ENCODE results near the gene GPSM1. TPM values are rescaled to one million over a fixed set of nuclear protein-coding genes. Genes with fewer than 3 reads are reported as not detected.
A peak's percentile ranks its signal among the peaks of the same experiment; 100 is the strongest.
"Not testable (repeated sequence)": the region's sequence is repeated elsewhere in the genome, so short reads cannot be mapped to it uniquely, and the experiment has no call there.

GPSM1 gene
- polyA plus RNA-seq, 5 donors, result 35.9 to 84.2 (median 56.6) TPM

- DNase-seq, result peak; percentile 75 to 80
These were observed 15.1 kb downstream of the GPSM1 start for GRCh38 chr9:136342181-136343120.

- no peak for DNase-seq
These were observed 16.0 kb downstream of the GPSM1 start for GRCh38 chr9:136343121-136343883.

- no peak for DNase-seq
These were observed 16.5 kb downstream of the GPSM1 start for GRCh38 chr9:136343884-136344269.

GRCh38 chr9:136344544-136345280 lies 17.4 kb downstream of the GPSM1 start:
- DNase-seq, result no peak

- DNase-seq, result no peak
These were observed 18.2 kb downstream of the GPSM1 start for GRCh38 chr9:136345281-136346156.

GRCh38 chr9:136346157-136346481 lies 18.8 kb downstream of the GPSM1 start:
- no peak for DNase-seq

- DNase-seq, result no peak
These were observed 19.7 kb downstream of the GPSM1 start for GRCh38 chr9:136346927-136347465.

- DNase-seq, result no peak
These were observed 20.3 kb downstream of the GPSM1 start for GRCh38 chr9:136347472-136348256.

GRCh38 chr9:136348691-136349090 lies 21.4 kb downstream of the GPSM1 start:
- DNase-seq, result no peak

- DNase-seq, result no peak
These were observed 22.2 kb downstream of the GPSM1 start for GRCh38 chr9:136349546-136349945.

GRCh38 chr9:136351252-136351800 lies 24.0 kb downstream of the GPSM1 start:
- DNase-seq, result no peak

- DNase-seq, result not testable (repeated sequence)
These were observed 24.5 kb downstream of the GPSM1 start for GRCh38 chr9:136351868-136352267.

- peak in 1 of 2 donors; percentile 60 for DNase-seq
These were observed 25.3 kb downstream of the GPSM1 start for GRCh38 chr9:136352682-136353081.

GRCh38 chr9:136353088-136353487 lies 25.7 kb downstream of the GPSM1 start:
- DNase-seq, result no peak

GRCh38 chr9:136353757-136354488 lies 26.6 kb downstream of the GPSM1 start:
- no peak for DNase-seq

- no peak for DNase-seq
These were observed 27.3 kb downstream of the GPSM1 start for GRCh38 chr9:136354592-136355085.

GRCh38 chr9:136355616-136356557 lies 28.5 kb downstream of the GPSM1 start:
- no peak for DNase-seq
